GM23338 (cell line): Measurements from ENCODE around the gene FCGBP. TPM values are rescaled to one million over a fixed set of nuclear protein-coding genes. Genes with fewer than 3 reads are reported as not detected.

ENCODE experiments used
- ATAC-seq: fragments of 200-7000 bp; cut with Tn5 transposase; 3 replicates; pipeline ENCODE4 v1.9.1; 2020
- DNase-seq: peaks from one replicate; pipeline ENCODE4 v3.0.0-alpha.2; 2015; ENCODE audit warnings: low spot score
- H2AFZ ChIP-seq: fragments of 200-600 bp; sonication (generic); 2 replicates; pipeline ENCODE4 v1.8.0; 2016; ENCODE audit warnings: antibody characterized with exemption, mild to moderate bottlenecking, moderate library complexity
- H3F3A ChIP-seq: fragments of 200-600 bp; sonication (generic); replicated peaks from 2 replicates; pipeline ENCODE4 v1.8.0; 2017; ENCODE audit warnings: antibody characterized with exemption, mixed run types, low read depth
- H3K27ac ChIP-seq: fragments of 200-600 bp; sonication (generic); 2 replicates; pipeline ENCODE4 v1.6.1; 2016; ENCODE audit warnings: low read depth
- H3K27me3 ChIP-seq: fragments of 200-600 bp; sonication (generic); 2 replicates; pipeline ENCODE4 v1.8.0; 2016; ENCODE audit warnings: mild to moderate bottlenecking, mixed run types, moderate library complexity; ENCODE audit not compliant: insufficient read depth
- H3K36me3 ChIP-seq: fragments of 200-600 bp; sonication (generic); 2 replicates; pipeline ENCODE4 v1.8.0; 2016; ENCODE audit warnings: mild to moderate bottlenecking; ENCODE audit not compliant: insufficient read depth
- H3K4me1 ChIP-seq: fragments of 200-600 bp; sonication (generic); 2 replicates; pipeline ENCODE4 v1.8.0; 2016; ENCODE audit warnings: mild to moderate bottlenecking, moderate library complexity; ENCODE audit not compliant: insufficient read depth
- H3K4me2 ChIP-seq: fragments of 200-600 bp; sonication (generic); 2 replicates; pipeline ENCODE4 v1.7.1; 2017; ENCODE audit warnings: mixed run types
- H3K4me3 ChIP-seq: fragments of 200-600 bp; sonication (generic); 2 replicates; pipeline ENCODE4 v1.6.1; 2016; ENCODE audit warnings: mixed run types
- H3K79me2 ChIP-seq: fragments of 200-600 bp; sonication (generic); replicated peaks from 2 replicates; pipeline ENCODE4 v1.8.0; 2017; ENCODE audit warnings: mild to moderate bottlenecking; ENCODE audit not compliant: insufficient read depth
- H3K9me2 ChIP-seq: fragments of 200-600 bp; sonication (generic); 2 replicates; pipeline ENCODE4 v1.8.0; 2017; ENCODE audit not compliant: insufficient read depth
- H4K20me1 ChIP-seq: fragments of 200-600 bp; sonication (generic); replicated peaks from 2 replicates; pipeline ENCODE4 v1.8.0; 2017; ENCODE audit warnings: mild to moderate bottlenecking; ENCODE audit not compliant: insufficient read depth
- H3K27ac Mint-ChIP-seq: 2 replicates; pipeline ENCODE4 v1.8.0; 2020; ENCODE audit warnings: inconsistent platforms, mild to moderate bottlenecking, moderate library complexity, mixed read lengths
- H3K27me3 Mint-ChIP-seq: 3 replicates; pipeline ENCODE4 v1.8.0; 2022; ENCODE audit warnings: low read depth, mild to moderate bottlenecking, moderate library complexity, mixed read lengths, inconsistent platforms; ENCODE audit not compliant: insufficient read depth, poor library complexity
- H3K36me3 Mint-ChIP-seq: 3 replicates; pipeline ENCODE4 v1.8.0; 2021; ENCODE audit warnings: low read depth, mild to moderate bottlenecking, inconsistent platforms, moderate library complexity, mixed read lengths
- H3K4me1 Mint-ChIP-seq: 3 replicates; pipeline ENCODE4 v1.8.0; 2020; ENCODE audit warnings: mild to moderate bottlenecking, inconsistent platforms, mixed read lengths
- H3K4me3 Mint-ChIP-seq: 3 replicates; pipeline ENCODE4 v1.8.0; 2021; ENCODE audit warnings: moderate library complexity, mild to moderate bottlenecking, inconsistent platforms, mixed read lengths
- H3K9me3 Mint-ChIP-seq: 3 replicates; pipeline ENCODE4 v1.8.0; 2020; ENCODE audit warnings: moderate library complexity, mild to moderate bottlenecking, inconsistent platforms, mixed read lengths
- CREB1 ChIP-seq: fragments of 250-450 bp; sonication (Bioruptor Pico); IDR thresholded peaks from 2 replicates; pipeline ENCODE4 v1.5.0; 2020; ENCODE audit warnings: low read depth, mild to moderate bottlenecking, moderate library complexity
- CTCF ChIP-seq, 2 experiments: fragments of 200-600 bp in 1 of 2; sonication (generic) in 1 of 2; conservative IDR thresholded peaks; 2 replicates each; pipeline versions ENCODE4 v1.5.1 to v1.6.1; 2016 to 2017; ENCODE audit warnings: antibody characterized with exemption in 2 of 2, low read depth in 2 of 2, mild to moderate bottlenecking in 2 of 2, moderate library complexity in 1 of 2
- ETS1 ChIP-seq: IDR thresholded peaks from 2 replicates; pipeline ENCODE4 v1.6.1; 2016; ENCODE audit warnings: antibody characterized with exemption
- EZH2 ChIP-seq: fragments of 200-600 bp; sonication (generic); IDR thresholded peaks from one replicate; pipeline ENCODE4 v1.8.0; 2017; ENCODE audit warnings: antibody characterized with exemption, mild to moderate bottlenecking, low read depth; ENCODE audit not compliant: unreplicated experiment
- EZH2phosphoT487 ChIP-seq: fragments of 200-600 bp; sonication (generic); IDR thresholded peaks from one replicate; pipeline ENCODE4 v1.8.1; 2018; ENCODE audit warnings: antibody characterized with exemption; ENCODE audit not compliant: unreplicated experiment
- JUNB ChIP-seq: IDR thresholded peaks from one replicate; pipeline ENCODE4 v1.6.1; 2016; ENCODE audit warnings: antibody characterized with exemption; ENCODE audit not compliant: unreplicated experiment
- NANOG ChIP-seq: IDR thresholded peaks from 2 replicates; pipeline ENCODE4 v1.6.1; 2016; ENCODE audit warnings: antibody characterized with exemption, borderline replicate concordance
- POLR2AphosphoS5 ChIP-seq: IDR thresholded peaks from 2 replicates; pipeline ENCODE4 v1.6.1; 2016; ENCODE audit warnings: antibody characterized with exemption, low read depth
- REST ChIP-seq: IDR thresholded peaks from one replicate; pipeline ENCODE4 v1.6.1; 2018; ENCODE audit warnings: antibody characterized with exemption; ENCODE audit not compliant: unreplicated experiment
- STAT1 ChIP-seq: IDR thresholded peaks from one replicate; pipeline ENCODE4 v1.6.1; 2016; ENCODE audit warnings: antibody characterized with exemption; ENCODE audit not compliant: unreplicated experiment
- ZNF114 ChIP-seq: fragments of 250-450 bp; sonication (Bioruptor Pico); IDR thresholded peaks from 2 replicates; pipeline ENCODE4 v1.5.0; 2020; ENCODE audit warnings: mild to moderate bottlenecking, moderate library complexity
- ZNF331 ChIP-seq: fragments of 250-450 bp; sonication (Bioruptor Pico); IDR thresholded peaks from 2 replicates; pipeline ENCODE4 v1.5.0; 2020; ENCODE audit warnings: low read depth, mild to moderate bottlenecking, moderate library complexity
- polyA plus RNA-seq: library from polyadenylated mRNA; unstranded; fragments of >200 nt; fragmentation: Nextera tagmentation; extraction: Ambion mirVana; gene quantifications from 2 replicates; pipeline ENCODE4 v1.2.1, GENCODE V29; 2016
- total RNA-seq: library from RNA; depleted of rRNA; stranded (reverse); fragments of >200 nt; shearing (Covaris generic); gene quantifications from 2 replicates; pipeline ENCODE4 v1.2.3, GENCODE V29; 2014

The FCGBP gene
- total and polyA plus RNA-seq, 2 experiments from 2014 or later = 0.44 to 3.6 TPM

- no peak for TF ChIP-seq JUNB
- no peak for TF ChIP-seq ETS1
- TF ChIP-seq REST = no peak
- TF ChIP-seq EZH2 = no peak
- TF ChIP-seq STAT1 = no peak
- TF ChIP-seq ZNF114 = no peak
Observed at GRCh38 chr19:39918183-39918651, 16.2 kb downstream of the FCGBP start (continued).

- no peak overlapping the region for H3K27ac ChIP-seq
- no peaks in the 10 kb centered on the region for H3K4me1 ChIP-seq
- Mint-ChIP-seq H3K4me1 (no peaks in the 10 kb centered on the region), H3K36me3 (no peaks in the 10 kb centered on the region), H3K27me3 (peaks cover 7% of the 10 kb centered on the region), H3K9me3 (no peaks in the 10 kb centered on the region), H3K4me3 (no peak overlapping the region), H3K27ac (no peak overlapping the region)
- no peak overlapping the region for H3K4me2 ChIP-seq
- no peak for DNase-seq
- no peaks in the 10 kb centered on the region for H3F3A ChIP-seq
- H3K4me3 ChIP-seq = no peak overlapping the region
- H2AFZ ChIP-seq = no peak overlapping the region
- H4K20me1 ChIP-seq = no peaks in the 10 kb centered on the region
- no peak for ATAC-seq
- no peaks in the 10 kb centered on the region for H3K27me3 ChIP-seq
- no peaks in the 10 kb centered on the region for H3K36me3 ChIP-seq
- no peaks in the 10 kb centered on the region for H3K79me2 ChIP-seq
- no peaks in the 10 kb centered on the region for H3K9me2 ChIP-seq
- no peak for TF ChIP-seq NANOG
- no peak for TF ChIP-seq EZH2phosphoT487
- TF ChIP-seq POLR2AphosphoS5 = no peak
- TF ChIP-seq ZNF114 = no peak
- TF ChIP-seq JUNB = no peak
- TF ChIP-seq STAT1 = no peak
- no peak for TF ChIP-seq ZNF331 (CRISPR knock-in tag)
- no peak for TF ChIP-seq CTCF (conservative IDR thresholded peaks at IDR 0.05; ENCODE audit: low read depth in 2 of 2)
- TF ChIP-seq CREB1 (CRISPR knock-in tag) = no peak
- TF ChIP-seq REST = no peak
Observed at GRCh38 chr19:39917561-39918182, 16.8 kb downstream of the FCGBP start.
